ENCODE measurements around the gene STK24. TPM values are rescaled to one million over a fixed set of nuclear protein-coding genes. Genes with fewer than 3 reads are reported as not detected.

Gene STK24
- total RNA-seq, 1 experiment from 2014 or later = 84.8 TPM

DNA sequence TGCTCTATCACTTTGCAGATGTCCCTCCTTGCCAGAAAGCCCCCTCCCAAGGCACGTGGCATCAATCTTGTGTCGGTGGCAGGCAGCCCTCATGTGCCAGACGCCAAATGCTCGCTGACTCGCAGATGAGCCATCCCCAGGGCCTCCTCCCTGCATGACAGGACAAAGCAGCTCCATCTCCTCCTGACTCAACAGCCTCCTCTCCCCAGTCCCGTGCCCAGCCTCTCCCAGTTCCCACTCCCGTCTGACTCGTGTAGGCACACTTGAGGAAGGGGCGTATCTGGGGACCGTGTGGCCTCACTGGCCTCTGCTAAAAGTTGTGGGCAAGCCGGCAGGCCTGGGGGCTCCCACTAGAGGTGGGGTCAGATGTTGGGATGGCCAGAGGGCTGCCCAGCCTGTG, 133.6 kb downstream of the STK24 start:
- H3K27ac ChIP-seq (ENCODE audit: low read depth, low read length, poor library complexity, severe bottlenecking) = no peak overlapping the region
- intact Hi-C loops (cut with micrococcal nuclease; ENCODE audit: unreplicated experiment) = no loop called here
- TF ChIP-seq, protein P1, sequence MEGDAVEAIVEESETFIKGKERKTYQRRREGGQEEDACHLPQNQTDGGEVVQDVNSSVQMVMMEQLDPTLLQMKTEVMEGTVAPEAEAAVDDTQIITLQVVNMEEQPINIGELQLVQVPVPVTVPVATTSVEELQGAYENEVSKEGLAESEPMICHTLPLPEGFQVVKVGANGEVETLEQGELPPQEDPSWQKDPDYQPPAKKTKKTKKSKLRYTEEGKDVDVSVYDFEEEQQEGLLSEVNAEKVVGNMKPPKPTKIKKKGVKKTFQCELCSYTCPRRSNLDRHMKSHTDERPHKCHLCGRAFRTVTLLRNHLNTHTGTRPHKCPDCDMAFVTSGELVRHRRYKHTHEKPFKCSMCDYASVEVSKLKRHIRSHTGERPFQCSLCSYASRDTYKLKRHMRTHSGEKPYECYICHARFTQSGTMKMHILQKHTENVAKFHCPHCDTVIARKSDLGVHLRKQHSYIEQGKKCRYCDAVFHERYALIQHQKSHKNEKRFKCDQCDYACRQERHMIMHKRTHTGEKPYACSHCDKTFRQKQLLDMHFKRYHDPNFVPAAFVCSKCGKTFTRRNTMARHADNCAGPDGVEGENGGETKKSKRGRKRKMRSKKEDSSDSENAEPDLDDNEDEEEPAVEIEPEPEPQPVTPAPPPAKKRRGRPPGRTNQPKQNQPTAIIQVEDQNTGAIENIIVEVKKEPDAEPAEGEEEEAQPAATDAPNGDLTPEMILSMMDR (conservative IDR thresholded peaks at IDR 0.05; ENCODE audit: low read depth, low read length) = no peak
- no peak for TF ChIP-seq EZH2 (IDR thresholded peaks at IDR 0.05; ENCODE audit: borderline replicate concordance, low read depth, low read length, poor library complexity, severe bottlenecking)
- DNase-seq (ENCODE audit: low spot score) = peak; percentile 24
- no TSS peak for BruUV-seq (replicated peaks)
- no peaks in the 10 kb centered on the region for H3K9me3 ChIP-seq (ENCODE audit: low read depth, low read length, poor library complexity, severe bottlenecking)
- peaks cover 35% of the 10 kb centered on the region for H3K36me3 ChIP-seq (ENCODE audit: insufficient read depth, low read length, poor library complexity, severe bottlenecking)
- POLR2A ChIA-PET (ENCODE audit: low non-redundant PET) = no interaction called here
- CTCF ChIA-PET = no interaction called here
- no peaks in the 10 kb centered on the region for H3K27me3 ChIP-seq (replicated peaks; ENCODE audit: insufficient read depth, low read depth, low read length, poor library complexity)
- H3K4me3 ChIP-seq (ENCODE audit: low read depth, low read length, poor library complexity, severe bottlenecking) = no peak overlapping the region
- H3K4me1 ChIP-seq (ENCODE audit: insufficient read depth, low read length, poor library complexity, severe bottlenecking) = peaks cover 5% of the 10 kb centered on the region

DNA sequence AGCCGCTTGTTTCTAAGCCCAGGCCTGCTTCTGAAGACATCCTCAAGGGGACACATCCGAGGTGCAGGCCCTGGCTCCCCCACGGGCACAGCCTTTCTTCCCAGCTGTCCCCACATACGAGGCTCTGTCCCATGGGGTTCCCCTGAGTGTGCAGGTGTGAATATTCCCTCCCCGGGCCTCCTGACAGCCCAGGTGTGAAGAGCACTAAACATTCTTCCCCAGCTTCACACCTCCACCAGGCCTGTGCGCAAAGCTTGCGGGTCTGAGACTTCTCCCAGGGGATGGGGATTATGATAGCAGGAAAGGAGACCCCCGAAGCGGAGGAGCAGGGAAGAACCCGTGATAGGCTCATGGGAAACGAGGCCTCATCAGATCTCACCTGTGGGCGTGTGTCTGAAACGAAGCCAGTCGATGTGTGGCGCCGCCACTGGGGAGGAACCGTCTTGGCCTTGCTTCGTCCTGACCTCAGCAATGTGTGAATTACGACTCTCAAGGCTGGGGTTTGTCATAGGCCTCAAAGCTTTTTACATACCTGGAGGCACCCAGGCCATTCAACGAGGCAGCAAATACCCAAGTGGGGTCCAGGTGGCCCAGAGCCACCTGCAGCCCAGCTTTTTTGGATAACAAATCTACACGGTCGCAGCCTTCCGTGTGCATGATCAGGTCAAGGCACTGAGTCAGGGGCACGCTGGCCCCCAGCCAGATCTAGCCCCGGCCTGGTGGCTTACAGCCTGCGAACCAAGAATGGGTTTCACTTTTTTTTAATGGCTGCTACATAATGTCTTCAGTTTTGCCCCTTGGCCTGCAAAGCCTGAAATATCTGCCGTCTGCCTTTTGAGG, 134.3 kb downstream of the STK24 start:
- H3K27me3 ChIP-seq (replicated peaks; ENCODE audit: insufficient read depth, low read depth, low read length, poor library complexity) = no peaks in the 10 kb centered on the region
- POLR2A ChIA-PET (ENCODE audit: low non-redundant PET) = no interaction called here
- intact Hi-C loops (cut with micrococcal nuclease; ENCODE audit: unreplicated experiment) = no loop called here
- no peak overlapping the region for H3K27ac ChIP-seq (ENCODE audit: low read depth, low read length, poor library complexity, severe bottlenecking)
- CTCF ChIA-PET = no interaction called here
- no TSS peak for BruUV-seq (replicated peaks)
- no peak for DNase-seq (ENCODE audit: low spot score)
- no peak overlapping the region for H3K4me3 ChIP-seq (ENCODE audit: low read depth, low read length, poor library complexity, severe bottlenecking)
- H3K36me3 ChIP-seq (ENCODE audit: insufficient read depth, low read length, poor library complexity, severe bottlenecking) = peaks cover 29% of the 10 kb centered on the region
- H3K4me1 ChIP-seq (ENCODE audit: insufficient read depth, low read length, poor library complexity, severe bottlenecking) = peaks cover 5% of the 10 kb centered on the region
- no peaks in the 10 kb centered on the region for H3K9me3 ChIP-seq (ENCODE audit: low read depth, low read length, poor library complexity, severe bottlenecking)
- no peak for TF ChIP-seq EZH2 (IDR thresholded peaks at IDR 0.05; ENCODE audit: borderline replicate concordance, low read depth, low read length, poor library complexity, severe bottlenecking)
- TF ChIP-seq, protein P1 (conservative IDR thresholded peaks at IDR 0.05; ENCODE audit: low read depth, low read length) = no peak

DNA sequence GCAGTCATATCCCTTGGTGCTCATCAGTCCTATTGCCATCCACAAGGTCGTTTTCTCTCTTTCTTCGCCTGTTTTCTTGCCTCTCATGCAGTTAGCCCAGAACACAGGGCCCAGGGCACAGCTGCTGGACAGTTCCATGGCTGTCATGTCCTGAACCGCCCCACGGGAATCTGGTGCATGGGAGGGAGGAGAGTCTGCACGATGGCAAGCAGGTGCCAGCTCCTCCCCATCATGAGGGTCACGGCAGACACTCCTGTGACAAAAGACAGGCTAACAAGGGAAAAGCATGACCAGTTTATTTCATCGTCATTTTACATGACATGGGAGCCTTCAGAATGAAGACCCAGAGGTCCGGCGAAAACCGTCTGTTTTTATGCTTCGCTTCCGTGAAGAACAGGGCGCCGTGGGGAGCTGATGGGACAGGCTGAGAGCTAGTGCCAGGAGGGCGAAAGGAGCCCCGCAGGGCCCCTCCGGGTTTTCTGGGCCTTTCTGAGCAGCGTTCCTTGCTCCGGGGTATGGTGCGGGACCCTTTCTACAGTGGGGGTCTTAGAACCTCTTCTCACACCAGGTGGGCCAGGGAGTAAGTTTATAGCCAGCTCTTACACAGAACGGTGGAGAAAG, 135.7 kb downstream of the STK24 start:
- ChIA-PET CTCF (no interaction called here), POLR2A (ENCODE audit: low non-redundant PET) (no interaction called here)
- DNase-seq (ENCODE audit: low spot score) = no peak
- TF ChIP-seq EZH2 (IDR thresholded peaks at IDR 0.05; ENCODE audit: borderline replicate concordance, low read depth, low read length, poor library complexity, severe bottlenecking) = no peak
- TF ChIP-seq, protein P1 (conservative IDR thresholded peaks at IDR 0.05; ENCODE audit: low read depth, low read length) = no peak
- Histone ChIP-seq H3K27ac (ENCODE audit: low read depth, low read length, poor library complexity, severe bottlenecking) (no peak overlapping the region), H3K4me3 (ENCODE audit: low read depth, low read length, poor library complexity, severe bottlenecking) (no peak overlapping the region), H3K36me3 (ENCODE audit: insufficient read depth, low read length, poor library complexity, severe bottlenecking) (peaks cover 14% of the 10 kb centered on the region), H3K27me3 (replicated peaks; ENCODE audit: insufficient read depth, low read depth, low read length, poor library complexity) (no peaks in the 10 kb centered on the region), H3K4me1 (ENCODE audit: insufficient read depth, low read length, poor library complexity, severe bottlenecking) (peaks cover 5% of the 10 kb centered on the region), H3K9me3 (ENCODE audit: low read depth, low read length, poor library complexity, severe bottlenecking) (no peaks in the 10 kb centered on the region)
- intact Hi-C loops (cut with micrococcal nuclease; ENCODE audit: unreplicated experiment) = no loop called here
- no TSS peak for BruUV-seq (replicated peaks)

Measured in A673 (cell line).